Posterior cingulate gyrus (tissue), 11 donors: Measurements from ENCODE around the gene IPPK.
A peak's percentile ranks its signal among the peaks of the same experiment; 100 is the strongest.
"Not testable (repeated sequence)": the region's sequence is repeated elsewhere in the genome, so short reads cannot be mapped to it uniquely, and the experiment has no call there.

Experiments
- DNase-seq, 10 donors: peaks; one replicate each; pipeline versions ENCODE4 v3.0.0 to v3.0.0-alpha.2; 2020 to 2021; ENCODE audit warnings: mixed read lengths in 3 of 10
- intact Hi-C: fragments of 100-400 bp; cut with DNase I; formaldehyde crosslinking; loops from one replicate; pipeline ENCODE4 v1.15.1; 2023

The IPPK gene

GRCh38 chr9:92642041-92642451 is 27.9 kb downstream of the IPPK start:
- peak in 3 of 10 donors; percentile 7 to 64 (median 62) for DNase-seq
- intact Hi-C loops, result no loop called here

GRCh38 chr9:92641092-92641809 is 28.7 kb downstream of the IPPK start:
- intact Hi-C loops, result no loop called here
- peak in 2 of 10 donors; percentile 30 to 59 for DNase-seq

- peak in 2 of 10 donors; percentile 5 to 70 for DNase-seq
- intact Hi-C loops, result no loop called here
These were observed 29.4 kb downstream of the IPPK start for GRCh38 chr9:92640398-92641091.

- DNase-seq, result peak in 2 of 10 donors; percentile 2 to 64
- intact Hi-C loops, result no loop called here
These were observed 30.1 kb downstream of the IPPK start for GRCh38 chr9:92639791-92640271.

GRCh38 chr9:92639124-92639523 is 30.8 kb downstream of the IPPK start:
- intact Hi-C loops, result no loop called here
- no peak for DNase-seq

- intact Hi-C loops, result no loop called here
- DNase-seq, result peak in 2 of 10 donors; percentile 8 to 30
These were observed 31.3 kb downstream of the IPPK start for GRCh38 chr9:92638621-92639101.

- peak in 2 of 10 donors; percentile 54 to 67 for DNase-seq
- intact Hi-C loops, result no loop called here
These were observed 31.9 kb downstream of the IPPK start for GRCh38 chr9:92637886-92638620.

GRCh38 chr9:92637326-92637725 is 32.6 kb downstream of the IPPK start:
- peak in 3 of 10 donors; percentile 4 to 68 (median 67) for DNase-seq
- intact Hi-C loops, result no loop called here

GRCh38 chr9:92636627-92637026 is 33.3 kb downstream of the IPPK start:
- peak in 2 of 10 donors; percentile 2 to 27 for DNase-seq

GRCh38 chr9:92635760-92636159 is 34.2 kb downstream of the IPPK start:
- DNase-seq, result peak in 1 of 10 donors; percentile 34
- intact Hi-C loops, result loop anchor here (2.0 kb wide), 1 partner anchor 495 kb away; no protein-coding TSS in a partner anchor

More at GRCh38 chr9:92636627-92637026, 33.3 kb downstream of the IPPK start:
- intact Hi-C loops, result no loop called here

GRCh38 chr9:92634712-92635605 is 35.0 kb downstream of the IPPK start:
- DNase-seq, result peak; percentile 57 to 96 (median 74)
- intact Hi-C loops, result loop anchor here (2.0 to 5.0 kb wide), 3 partner anchors 293 to 494 kb away; partner anchors contain the start of genes CENPP and NOL8

GRCh38 chr9:92633614-92634278 is 36.2 kb downstream of the IPPK start:
- intact Hi-C loops, result loop anchor here (2.0 to 5.0 kb wide), 3 partner anchors 291 to 493 kb away; partner anchors contain the start of genes CENPP and NOL8
- DNase-seq, result peak in 2 of 10 donors; percentile 9 to 59

GRCh38 chr9:92632641-92633040 is 37.3 kb downstream of the IPPK start:
- DNase-seq, result peak in 1 of 10 donors; percentile 29
- intact Hi-C loops, result loop anchor here (5.0 kb wide), 2 partner anchors 290 to 305 kb away; partner anchors contain the start of genes CENPP and NOL8

- peak in 1 of 10 donors; percentile 19 for DNase-seq
- intact Hi-C loops, result loop anchor here (5.0 kb wide), 2 partner anchors 289 to 304 kb away; partner anchors contain the start of genes CENPP and NOL8
These were observed 38.2 kb downstream of the IPPK start for GRCh38 chr9:92631452-92632343.

- no peak for DNase-seq
- intact Hi-C loops, result no loop called here
These were observed 42.3 kb downstream of the IPPK start for GRCh38 chr9:92627651-92628050.

GRCh38 chr9:92626484-92626883 is 43.4 kb downstream of the IPPK start:
- DNase-seq, result no peak
- intact Hi-C loops, result no loop called here

GRCh38 chr9:92623936-92624335 is 46.0 kb downstream of the IPPK start:
- intact Hi-C loops, result not testable (repeated sequence)
- DNase-seq, result peak in 1 of 10 donors; percentile 57

GRCh38 chr9:92620845-92621244 is 49.1 kb downstream of the IPPK start:
- DNase-seq, result no peak
- intact Hi-C loops, result no loop called here
